Epithelial cell of prostate (primary cell): ENCODE measurements around the gene TNFAIP8L3.

Experiments
- DNase-seq: peaks from one replicate; pipeline ENCODE4 v3.0.0-alpha.2; 2011; ENCODE audit warnings: low read depth, low spot score
- H3K27ac ChIP-seq: fragments of 450-650 bp; 2 replicates; pipeline ENCODE4 v1.5.1; 2017; ENCODE audit warnings: mild to moderate bottlenecking

TNFAIP8L3 gene

GRCh38 chr15:51092480-51093040 lies 2.1 kb downstream of the TNFAIP8L3 start:
- no peak for DNase-seq
- no peak overlapping the region for H3K27ac ChIP-seq

DNA sequence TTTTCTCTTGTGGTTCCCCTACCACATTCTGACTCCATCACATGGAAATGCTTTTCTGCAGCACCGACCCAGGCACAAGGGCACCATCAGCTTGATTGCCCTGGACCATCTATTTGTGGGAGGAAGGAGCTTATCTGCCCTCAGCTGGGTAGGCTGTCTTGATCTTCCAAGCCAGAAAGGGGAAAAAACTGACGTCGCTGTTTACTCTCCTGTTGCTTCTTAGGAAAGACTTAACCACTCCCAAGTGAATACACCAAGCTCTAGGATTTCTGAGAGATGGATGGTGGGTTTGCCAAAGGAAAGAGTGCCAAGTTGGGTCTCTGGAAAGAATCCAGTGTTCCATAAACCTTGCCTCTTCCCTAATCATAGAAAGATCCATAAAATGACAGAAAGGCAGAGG lies 4.0 kb downstream of the TNFAIP8L3 start:
- DNase-seq = no peak
- H3K27ac ChIP-seq = no peak overlapping the region

DNA sequence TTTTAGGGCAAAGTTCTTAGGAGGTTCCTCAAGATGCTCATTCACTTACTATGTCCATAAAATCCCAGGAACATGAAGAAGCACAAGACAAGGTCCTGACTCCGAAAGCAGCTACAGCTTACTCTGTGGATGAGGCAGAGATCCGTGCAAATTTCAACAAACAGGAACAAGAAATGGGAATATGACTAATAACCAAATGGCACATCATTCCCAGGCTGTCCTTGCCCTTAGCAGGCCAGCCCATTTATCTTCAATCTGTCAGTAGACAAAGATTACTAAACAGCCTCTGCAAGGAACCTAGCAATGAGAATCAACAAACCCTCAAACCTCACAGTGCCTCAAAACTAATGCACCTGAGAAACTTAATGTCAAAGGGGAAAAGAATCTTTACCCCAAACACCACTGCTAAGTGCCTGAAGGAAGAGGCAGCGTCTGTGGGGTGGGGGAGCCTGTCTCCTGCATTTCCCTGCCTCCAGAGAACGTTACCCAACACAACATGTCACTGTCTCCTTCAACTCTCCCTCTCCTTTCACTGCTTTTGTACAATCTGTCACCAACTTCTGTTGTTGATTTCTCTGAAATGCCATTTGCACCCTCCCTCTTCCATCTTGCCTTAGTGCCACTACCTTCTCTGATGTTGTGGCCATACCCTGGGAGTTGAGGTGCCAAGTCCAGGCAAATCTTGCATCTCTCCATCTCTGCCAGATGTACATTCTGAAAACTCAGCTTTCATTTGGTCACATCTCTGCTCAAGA lies 4.8 kb downstream of the TNFAIP8L3 start:
- H3K27ac ChIP-seq = no peak overlapping the region
- no peak for DNase-seq

DNA sequence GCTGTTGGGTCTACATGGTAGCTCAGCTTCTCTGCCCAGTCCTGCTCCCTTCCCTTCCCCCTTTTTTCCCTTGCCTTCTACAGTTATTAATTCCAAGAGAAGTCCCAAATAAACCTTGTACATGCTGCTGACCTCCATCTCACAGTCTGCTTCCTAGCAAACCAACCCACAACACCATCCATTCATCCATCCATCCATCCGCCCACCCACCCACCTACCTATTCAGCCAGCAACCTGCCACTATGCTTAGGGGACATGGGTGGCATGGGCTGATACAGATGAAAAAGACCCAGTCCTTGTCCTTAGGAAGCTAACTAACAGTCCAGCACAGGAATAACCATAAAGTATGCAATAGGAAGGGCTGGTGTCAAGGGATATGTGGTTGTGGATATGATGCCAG lies 5.7 kb downstream of the TNFAIP8L3 start:
- H3K27ac ChIP-seq = no peak overlapping the region
- DNase-seq = no peak

DNA sequence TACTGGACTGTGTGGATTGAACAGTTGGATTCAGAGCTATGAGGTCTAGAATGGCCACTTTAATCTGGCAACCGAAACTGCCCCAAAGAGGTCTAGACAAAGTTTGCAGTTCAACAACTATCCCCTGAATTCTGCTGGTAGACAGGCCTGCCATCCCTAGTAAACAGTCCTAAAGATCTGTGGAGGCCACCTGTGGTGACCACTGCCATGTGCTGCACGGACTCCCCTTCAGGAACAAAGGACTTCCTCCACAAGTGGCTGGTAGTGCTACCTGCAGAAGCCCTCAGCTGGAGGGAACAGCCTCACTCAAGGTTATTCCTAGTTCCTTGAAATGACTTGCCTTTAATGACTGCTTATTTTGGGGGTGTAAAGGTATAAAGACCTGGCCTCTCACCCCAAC lies 6.1 kb downstream of the TNFAIP8L3 start:
- no peak for DNase-seq
- no peak overlapping the region for H3K27ac ChIP-seq

DNA sequence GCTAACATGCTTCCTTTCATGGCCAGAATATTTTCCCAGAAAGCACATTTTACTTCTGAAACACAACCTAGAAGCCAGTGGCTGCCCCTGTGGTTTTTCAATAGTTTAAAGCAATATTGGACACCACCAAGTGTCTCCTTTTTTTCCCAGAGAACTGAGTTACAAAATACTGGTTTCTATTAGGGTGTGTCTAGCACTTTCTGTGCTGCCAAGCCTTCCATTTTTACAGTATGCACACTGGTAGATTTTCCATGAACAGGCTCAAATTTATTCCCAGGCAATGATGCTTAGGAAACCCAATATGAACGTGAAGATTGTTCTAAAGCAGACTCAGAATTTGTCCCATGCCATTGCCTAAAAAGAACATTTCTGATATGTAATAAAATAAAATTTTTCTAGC lies 7.2 kb downstream of the TNFAIP8L3 start:
- no peak overlapping the region for H3K27ac ChIP-seq
- DNase-seq = no peak

- DNase-seq = no peak
- H3K27ac ChIP-seq = no peak overlapping the region
These were observed 8.3 kb downstream of the TNFAIP8L3 start for GRCh38 chr15:51086409-51086808.

DNA sequence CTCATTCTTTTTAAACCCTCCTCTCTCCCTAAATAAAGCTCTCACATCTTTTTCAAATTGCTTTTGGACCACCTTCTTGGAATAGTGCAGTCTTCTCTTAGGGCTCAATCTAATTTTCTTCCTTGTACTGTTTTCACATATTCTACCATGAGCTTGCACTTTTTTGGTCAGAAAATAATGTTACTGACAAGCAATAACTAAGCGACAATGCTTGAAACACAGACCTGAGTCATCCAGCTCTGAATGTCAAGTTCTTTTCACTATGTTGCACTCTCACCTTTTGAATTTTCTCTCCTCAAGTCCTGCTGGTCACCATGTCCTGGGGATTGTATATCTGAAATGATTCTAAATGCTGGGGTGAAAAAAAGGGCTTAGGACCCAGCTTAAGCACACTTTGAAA lies 8.9 kb downstream of the TNFAIP8L3 start:
- no peak overlapping the region for H3K27ac ChIP-seq
- no peak for DNase-seq

GRCh38 chr15:51083641-51084166 lies 11.0 kb downstream of the TNFAIP8L3 start:
- DNase-seq = no peak
- no peak overlapping the region for H3K27ac ChIP-seq

GRCh38 chr15:51082246-51082645 lies 12.5 kb downstream of the TNFAIP8L3 start:
- no peak overlapping the region for H3K27ac ChIP-seq

DNA sequence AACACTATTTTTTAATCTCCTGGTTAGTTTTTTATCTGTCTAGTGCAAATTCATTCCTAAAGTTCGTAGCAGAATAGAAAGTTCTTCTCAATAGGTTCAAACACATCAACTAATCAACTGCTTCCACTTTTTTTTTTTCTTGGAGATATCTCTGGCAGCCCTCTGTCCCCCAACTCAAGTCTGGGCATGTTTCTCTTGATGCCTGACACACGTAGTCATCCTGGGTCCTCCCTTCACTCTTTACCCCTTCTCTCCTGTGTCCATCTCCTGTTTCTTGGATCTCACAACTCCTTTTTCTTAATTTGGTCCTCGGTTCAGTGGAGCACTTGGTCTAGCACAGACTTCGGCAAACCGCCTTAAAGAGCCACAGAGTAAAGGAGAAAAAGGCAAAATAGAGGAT lies 14.4 kb downstream of the TNFAIP8L3 start:
- DNase-seq = no peak
- peak overlapping the region; percentile 53 for H3K27ac ChIP-seq

More at GRCh38 chr15:51082246-51082645, 12.5 kb downstream of the TNFAIP8L3 start:
- DNase-seq = no peak

- H3K27ac ChIP-seq = no peak overlapping the region
- no peak for DNase-seq
These were observed 15.5 kb downstream of the TNFAIP8L3 start for GRCh38 chr15:51079226-51079625.

DNA sequence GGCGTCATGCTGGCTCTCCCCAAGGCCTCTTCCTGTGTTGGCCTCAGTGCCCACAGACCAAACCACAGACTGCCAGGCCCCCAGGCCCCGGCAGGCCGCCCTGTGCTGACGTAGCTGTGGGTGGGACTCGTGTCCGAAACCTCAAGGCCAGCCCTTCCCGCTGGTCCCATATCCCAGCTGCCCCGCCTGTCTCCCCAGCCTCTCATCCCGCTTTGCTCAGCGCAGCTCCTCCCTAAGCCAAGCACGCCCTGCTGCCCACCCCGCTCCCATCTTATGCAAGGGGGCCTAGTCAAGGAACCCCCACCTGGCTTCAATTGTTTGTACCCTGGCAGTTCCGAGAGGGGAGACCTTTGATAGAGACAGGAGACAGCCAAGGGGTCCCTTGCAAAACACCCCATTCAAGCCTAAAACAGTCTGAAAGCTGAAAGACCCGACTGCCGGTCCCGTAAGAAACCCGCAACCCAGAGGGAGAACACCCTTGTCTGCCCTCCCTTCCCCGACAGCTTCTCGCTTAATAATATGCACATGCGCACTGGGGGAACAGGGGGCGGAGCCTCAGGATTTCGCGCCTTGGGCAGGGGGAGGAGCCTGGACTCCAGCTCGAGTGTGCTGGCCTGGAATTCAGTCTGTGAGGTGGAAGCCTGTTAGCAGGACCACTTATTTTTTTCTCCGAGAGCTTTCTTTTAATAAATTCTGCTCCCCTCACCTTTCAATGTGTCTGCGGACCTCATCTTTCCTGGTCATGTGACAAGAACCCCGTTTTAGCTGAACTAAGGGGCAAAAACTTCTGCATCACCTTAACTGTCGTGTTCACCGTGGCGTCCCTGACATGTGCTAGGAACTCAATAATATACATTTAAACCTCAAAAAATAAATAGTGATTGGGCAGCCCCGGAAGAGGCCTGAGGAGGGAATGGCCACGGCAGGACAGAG lies 17.2 kb downstream of the TNFAIP8L3 start:
- no peak for DNase-seq
- no peak overlapping the region for H3K27ac ChIP-seq

DNA sequence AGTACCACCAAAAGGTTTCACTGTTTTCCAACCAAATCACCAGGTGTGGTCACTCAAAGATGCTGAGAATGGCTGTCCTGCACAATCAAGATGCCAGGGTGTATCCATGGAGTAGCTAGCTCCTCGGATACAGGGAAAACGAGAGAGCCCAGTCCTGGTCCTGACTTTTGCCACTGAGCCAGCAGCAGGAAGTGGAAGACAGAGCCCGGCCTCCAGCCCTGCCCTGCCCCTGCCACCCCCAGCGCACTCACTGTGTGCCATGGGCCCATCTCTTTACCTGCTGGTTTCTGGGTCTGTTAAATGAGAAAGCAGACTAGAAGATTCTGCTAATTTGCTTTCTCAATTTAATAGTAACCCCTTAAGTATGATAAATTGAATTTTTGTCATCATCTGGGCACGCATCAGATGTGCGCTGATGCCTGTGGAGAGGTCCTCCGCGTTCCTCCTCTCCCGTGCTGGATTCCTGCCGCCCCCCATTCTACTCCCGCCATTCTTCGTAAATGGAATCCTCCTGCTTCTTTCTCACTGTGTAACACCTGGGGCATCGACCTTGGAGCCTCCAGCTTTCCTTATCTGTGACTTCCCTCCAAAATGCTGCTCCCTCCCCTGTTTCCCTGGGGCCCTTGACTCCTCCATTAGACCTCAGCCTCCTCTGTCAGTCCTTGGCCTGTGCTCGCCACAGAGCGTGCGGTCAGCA lies 18.0 kb downstream of the TNFAIP8L3 start:
- no peak overlapping the region for H3K27ac ChIP-seq
- no peak for DNase-seq

GRCh38 chr15:51075826-51076523 lies 18.7 kb downstream of the TNFAIP8L3 start:
- DNase-seq = no peak
- no peak overlapping the region for H3K27ac ChIP-seq

- no peak overlapping the region for H3K27ac ChIP-seq
- no peak for DNase-seq
These were observed 19.3 kb downstream of the TNFAIP8L3 start for GRCh38 chr15:51075364-51075763.

DNA sequence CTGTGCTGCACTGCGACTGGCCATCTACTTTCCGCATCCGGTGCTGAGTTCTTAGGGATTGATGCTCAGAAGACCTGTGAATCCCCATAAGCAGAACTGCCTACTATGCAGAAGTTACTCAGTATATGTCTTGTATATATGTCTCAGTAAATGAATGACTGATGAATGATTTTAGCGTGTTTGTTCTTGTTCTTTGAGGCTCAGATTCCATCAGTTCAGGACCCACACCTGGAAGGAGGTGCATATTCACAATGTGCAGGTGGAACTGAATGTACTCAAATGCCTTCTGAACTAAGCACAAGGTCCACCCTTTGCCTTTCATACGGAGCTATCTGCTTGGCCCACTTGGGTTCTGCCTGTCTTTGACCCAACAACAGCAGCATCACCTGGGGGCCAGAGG lies 19.8 kb downstream of the TNFAIP8L3 start:
- DNase-seq = no peak

DNA sequence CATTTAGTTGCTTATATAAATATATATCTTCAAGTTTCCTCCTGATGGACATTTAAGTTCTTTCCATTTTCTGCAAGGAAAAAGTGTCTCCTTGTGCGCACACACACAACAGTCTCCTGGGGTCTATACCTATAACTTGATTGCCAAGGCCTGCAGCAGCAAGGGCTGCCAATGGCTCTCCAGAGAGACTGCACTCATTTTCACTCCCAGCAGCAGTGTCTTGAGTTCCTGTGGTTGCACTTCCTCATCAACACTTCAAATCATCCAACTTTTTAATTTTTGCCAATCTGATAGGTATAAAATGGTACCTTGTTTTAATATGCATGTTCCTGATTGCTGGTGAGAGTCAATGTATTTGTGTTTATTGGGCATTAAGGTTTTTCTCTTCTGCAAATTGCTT lies 23.1 kb downstream of the TNFAIP8L3 start:
- DNase-seq = no peak
- H3K27ac ChIP-seq = no peak overlapping the region

More for the DNA sequence above, 19.8 kb downstream of the TNFAIP8L3 start:
- no peak overlapping the region for H3K27ac ChIP-seq

GRCh38 chr15:51069983-51070382 lies 24.7 kb downstream of the TNFAIP8L3 start:
- DNase-seq = no peak

GRCh38 chr15:51067510-51067909 lies 27.2 kb downstream of the TNFAIP8L3 start:
- no peak overlapping the region for H3K27ac ChIP-seq
- DNase-seq = no peak

More at GRCh38 chr15:51069983-51070382, 24.7 kb downstream of the TNFAIP8L3 start:
- H3K27ac ChIP-seq = no peak overlapping the region
